ENCODE data around the gene RTN4RL2.
A peak's percentile ranks its signal among the peaks of the same experiment; 100 is the strongest.

Gene RTN4RL2

GRCh38 chr11:57463671-57464538 lies 3.6 kb downstream of the RTN4RL2 start:
- FAIRE-seq, result no peak

- FAIRE-seq, result no peak
Observed at GRCh38 chr11:57464539-57465181, 4.3 kb downstream of the RTN4RL2 start.

DNA sequence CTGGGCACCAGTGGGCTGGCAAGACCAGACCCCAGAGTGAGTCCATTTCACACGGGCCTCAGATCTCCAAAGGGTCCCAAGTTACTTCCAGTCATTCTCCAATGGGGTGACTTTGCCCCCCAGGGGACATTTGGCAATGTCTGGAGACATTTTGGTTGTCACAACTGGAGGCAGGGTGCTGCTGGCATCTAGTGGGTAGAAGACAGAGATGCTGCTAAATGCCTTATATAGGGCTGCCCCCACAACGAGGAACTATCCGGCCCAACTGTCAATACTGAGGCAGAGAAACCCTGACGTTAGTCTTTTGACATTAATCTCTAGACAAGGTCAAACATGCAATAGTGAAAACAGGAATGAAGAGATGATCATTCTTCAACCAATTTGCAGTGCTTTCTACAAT lies 6.4 kb downstream of the RTN4RL2 start:
- no peak for FAIRE-seq

DNA sequence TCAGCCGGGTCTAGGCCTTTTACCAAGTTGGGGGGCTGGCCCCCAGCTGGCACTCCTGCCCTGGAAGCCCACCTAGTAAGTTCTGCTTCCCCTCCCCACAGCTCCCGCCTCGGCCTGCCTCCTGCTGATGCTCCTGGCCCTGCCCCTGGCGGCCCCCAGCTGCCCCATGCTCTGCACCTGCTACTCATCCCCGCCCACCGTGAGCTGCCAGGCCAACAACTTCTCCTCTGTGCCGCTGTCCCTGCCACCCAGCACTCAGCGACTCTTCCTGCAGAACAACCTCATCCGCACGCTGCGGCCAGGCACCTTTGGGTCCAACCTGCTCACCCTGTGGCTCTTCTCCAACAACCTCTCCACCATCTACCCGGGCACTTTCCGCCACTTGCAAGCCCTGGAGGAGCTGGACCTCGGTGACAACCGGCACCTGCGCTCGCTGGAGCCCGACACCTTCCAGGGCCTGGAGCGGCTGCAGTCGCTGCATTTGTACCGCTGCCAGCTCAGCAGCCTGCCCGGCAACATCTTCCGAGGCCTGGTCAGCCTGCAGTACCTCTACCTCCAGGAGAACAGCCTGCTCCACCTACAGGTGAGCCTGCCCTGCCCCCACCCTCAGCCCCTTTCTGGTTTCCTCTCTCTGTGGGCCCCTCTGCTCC lies 7.3 kb downstream of the RTN4RL2 start:
- FAIRE-seq, result no peak

GRCh38 chr11:57468276-57468675 lies 7.9 kb downstream of the RTN4RL2 start:
- FAIRE-seq, result no peak

GRCh38 chr11:57469268-57469667 lies 8.9 kb downstream of the RTN4RL2 start:
- FAIRE-seq, result no peak

DNA sequence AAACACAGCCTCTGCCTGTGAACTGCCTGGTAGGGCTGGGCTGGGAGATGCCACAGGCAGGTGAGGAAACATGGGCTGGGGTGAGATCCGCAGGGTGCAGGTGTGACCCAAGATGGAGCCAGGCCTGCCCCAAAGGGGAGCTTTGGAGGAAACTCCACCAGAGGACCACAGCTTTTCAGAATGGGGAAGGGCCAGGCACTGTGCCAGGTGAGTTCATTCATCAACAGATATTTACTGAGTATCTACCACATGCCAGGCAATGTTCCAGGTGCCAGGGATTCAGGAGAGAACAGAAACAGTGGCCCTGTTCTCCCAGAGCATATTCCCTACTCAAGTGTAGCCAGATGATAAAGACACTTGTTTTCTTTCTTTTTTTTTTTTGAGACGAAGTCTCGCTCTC lies 11.2 kb downstream of the RTN4RL2 start:
- FAIRE-seq, result no peak

DNA sequence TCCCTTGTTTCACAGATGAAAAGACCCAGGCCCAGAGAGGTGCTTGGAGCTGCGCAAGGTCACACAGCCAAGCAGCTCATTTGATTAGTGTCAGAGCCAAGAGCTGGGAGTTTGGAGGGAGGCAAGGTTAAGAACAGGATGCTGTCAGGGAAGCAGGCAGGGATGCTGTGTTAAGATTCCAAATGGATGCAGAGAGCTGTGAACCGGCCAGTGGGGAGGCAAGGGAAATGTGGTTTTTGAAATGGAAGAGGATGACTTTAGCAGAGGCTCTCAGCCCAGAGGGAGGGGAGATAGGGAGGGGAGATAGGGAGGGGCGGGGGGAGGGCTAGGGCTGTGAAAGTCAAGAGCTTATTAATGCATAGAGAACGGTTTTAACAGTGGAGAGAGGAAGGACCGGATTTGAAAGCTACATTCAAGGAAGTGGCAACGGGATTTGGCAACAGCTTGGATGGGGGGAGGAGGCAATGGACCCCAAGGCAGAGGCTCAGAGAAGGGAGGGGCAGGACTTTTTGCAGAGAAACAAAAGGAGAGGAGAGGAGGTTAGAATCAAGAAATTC lies 13.0 kb downstream of the RTN4RL2 start:
- no peak for FAIRE-seq

- FAIRE-seq, result no peak
Observed at GRCh38 chr11:57474017-57474802, 13.9 kb downstream of the RTN4RL2 start.

- no peak for FAIRE-seq
Observed at GRCh38 chr11:57474803-57475115, 14.4 kb downstream of the RTN4RL2 start.

- no peak for FAIRE-seq
Observed at GRCh38 chr11:57475191-57475590, 14.9 kb downstream of the RTN4RL2 start.

DNA sequence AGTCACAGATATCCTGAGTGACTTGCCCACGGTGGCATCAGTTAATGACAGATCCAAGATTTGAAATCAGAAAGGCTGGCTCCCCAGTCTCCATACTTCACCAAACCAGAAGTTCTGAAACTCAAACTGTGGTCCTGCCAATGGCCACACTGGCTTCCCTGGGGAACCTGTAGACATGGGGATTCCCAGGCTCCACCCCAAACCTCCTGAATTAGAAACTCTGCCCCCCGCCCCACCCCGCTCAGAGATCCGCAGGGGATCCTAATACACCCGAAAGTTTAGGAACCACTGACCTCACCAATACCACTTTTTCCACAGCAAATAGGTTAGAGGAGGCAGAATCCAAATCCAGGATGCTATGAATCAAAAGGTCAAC lies 15.3 kb downstream of the RTN4RL2 start:
- FAIRE-seq, result no peak

GRCh38 chr11:57476047-57476756 lies 15.9 kb downstream of the RTN4RL2 start:
- no peak for FAIRE-seq

DNA sequence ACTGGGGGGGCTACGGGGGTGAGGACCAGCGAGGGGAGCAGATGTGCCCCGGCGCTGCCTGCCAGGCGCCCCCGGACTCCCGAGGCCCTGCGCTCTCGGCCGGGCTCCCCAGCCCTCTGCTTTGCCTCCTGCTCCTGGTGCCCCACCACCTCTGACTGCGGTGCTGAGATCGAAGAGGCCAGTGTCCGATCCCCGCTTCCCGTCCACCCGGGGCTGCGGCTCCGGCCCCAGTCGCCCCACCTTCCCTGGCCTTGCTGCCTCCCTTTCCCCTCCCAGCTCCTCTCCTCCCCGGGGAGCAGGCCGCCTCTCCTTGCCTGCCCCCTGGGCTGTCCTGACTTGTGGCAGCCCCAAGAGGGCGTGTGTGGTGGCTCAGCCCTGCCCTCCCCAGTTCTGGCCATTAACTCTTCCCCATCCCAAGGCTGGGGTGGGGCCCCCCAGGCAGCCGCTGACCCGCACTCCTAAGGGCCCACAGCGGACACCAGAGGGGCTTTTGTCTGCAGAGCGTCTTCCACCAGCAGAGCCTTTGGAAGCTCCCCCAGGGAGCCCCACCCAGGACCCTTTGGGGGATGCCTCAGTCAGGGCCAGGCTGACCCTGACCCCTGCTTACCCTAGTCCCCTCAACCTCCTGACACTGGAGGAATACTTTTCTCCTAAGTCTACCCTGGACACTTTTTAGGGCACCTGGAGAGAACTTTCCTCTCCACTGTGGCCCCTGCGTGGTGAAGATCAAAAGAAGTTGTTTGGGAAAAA lies 16.6 kb downstream of the RTN4RL2 start:
- FAIRE-seq, result no peak

GRCh38 chr11:57477507-57478189 lies 17.3 kb downstream of the RTN4RL2 start:
- FAIRE-seq, result no peak

- FAIRE-seq, result no peak
Observed at GRCh38 chr11:57479021-57479663, 18.8 kb downstream of the RTN4RL2 start.

- FAIRE-seq, result no peak
Observed at GRCh38 chr11:57479911-57480310, 19.6 kb downstream of the RTN4RL2 start.

DNA sequence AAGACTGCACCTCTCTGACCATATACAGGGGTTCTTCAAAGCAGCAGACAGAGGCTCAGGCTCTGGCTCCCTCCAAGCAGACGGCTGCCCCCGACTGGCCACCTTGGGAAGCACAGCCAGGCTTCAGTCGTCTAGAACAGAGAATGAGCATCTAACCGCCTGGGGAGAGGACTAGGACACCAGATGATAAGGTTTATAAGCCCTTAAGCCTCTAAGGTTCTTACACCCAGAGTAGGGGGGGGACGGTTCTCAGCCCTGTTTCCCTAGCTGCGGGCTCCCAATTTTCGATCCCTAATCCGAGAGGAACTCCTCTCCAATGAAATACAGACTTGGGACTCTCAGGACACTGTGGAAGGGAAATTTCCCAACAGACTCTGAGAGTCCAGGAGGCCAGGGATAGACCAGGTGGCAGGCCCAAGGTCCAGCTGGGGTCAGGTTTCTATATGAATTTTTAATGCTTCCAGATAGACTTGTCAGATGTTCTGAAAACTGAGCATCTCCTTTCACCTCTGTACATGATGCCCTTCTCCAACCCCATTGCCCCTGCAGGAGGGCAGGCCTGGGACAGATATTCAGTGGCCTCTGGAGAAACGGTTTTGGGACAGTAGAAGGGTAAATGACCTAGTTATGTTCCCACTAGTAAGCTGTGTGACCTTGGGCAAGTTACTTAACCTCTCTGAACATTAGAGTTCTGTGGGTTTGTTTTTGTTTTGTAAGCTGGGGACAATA lies 20.2 kb downstream of the RTN4RL2 start:
- FAIRE-seq, result peak; percentile 76

DNA sequence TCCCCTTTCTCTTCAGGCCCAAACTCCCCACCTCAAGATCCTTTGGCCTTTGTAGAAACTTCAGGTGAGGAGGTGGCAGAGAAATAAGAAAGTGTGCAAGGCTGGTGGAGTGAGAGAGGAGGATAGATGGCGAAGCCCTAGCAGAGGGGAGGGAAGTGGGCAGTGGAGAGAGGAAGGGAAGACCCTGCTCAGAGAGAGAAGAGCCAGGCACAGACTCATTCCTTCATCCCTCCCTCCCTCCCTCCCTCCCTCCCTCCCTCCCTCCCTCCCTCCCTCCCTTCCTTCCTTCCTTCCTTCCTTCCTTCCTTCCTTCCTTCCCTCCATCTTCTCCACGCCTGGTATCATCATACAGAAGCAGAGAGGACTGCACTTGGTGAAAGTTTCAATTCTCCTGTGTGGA lies 21.0 kb downstream of the RTN4RL2 start:
- no peak for FAIRE-seq
